ENCODE results near the gene NAV3.

GRCh38 chr12:77941401-77941800, 110.7 kb downstream of the NAV3 start:
- TF ChIP-seq CTCF (IDR thresholded peaks at IDR 0.05) (no peak), EZH2 (IDR thresholded peaks at IDR 0.05; ENCODE audit: borderline replicate concordance, insufficient read depth, low read depth, low read length, poor library complexity, severe bottlenecking) (no peak)
